Neural cell (in vitro differentiated cells): ENCODE results near the gene TSPAN18. TPM values are rescaled to one million over a fixed set of nuclear protein-coding genes. Genes with fewer than 3 reads are reported as not detected.
"Not testable (repeated sequence)": the region's sequence is repeated elsewhere in the genome, so short reads cannot be mapped to it uniquely, and the experiment has no call there.

Source experiments
- H2AFZ ChIP-seq: fragments of 200-600, 300-800 bp; sonication (generic), shearing (Covaris generic); 2 replicates; pipeline ENCODE4 v1.6.0; 2014; ENCODE audit warnings: low read depth, mild to moderate bottlenecking, antibody characterized with exemption, low read length, moderate library complexity
- H3F3A ChIP-seq: fragments of 200-600 bp; shearing (Covaris generic); 2 replicates; pipeline ENCODE4 v1.6.1; 2016; ENCODE audit warnings: mild to moderate bottlenecking, moderate library complexity, mixed read lengths, antibody characterized with exemption, low read length; ENCODE audit not compliant: insufficient read depth, poor library complexity, severe bottlenecking
- H3K27ac ChIP-seq: fragments of 200-600, 300-800 bp; sonication (generic), shearing (Covaris generic); 2 replicates; pipeline ENCODE4 v1.5.1; 2014; ENCODE audit warnings: mild to moderate bottlenecking, low read length, moderate library complexity
- H3K27me3 ChIP-seq: fragments of 300-800, 200-600 bp; sonication (generic), shearing (Covaris generic); 2 replicates; pipeline ENCODE4 v1.6.0; 2014; ENCODE audit warnings: mild to moderate bottlenecking, low read depth, low read length, moderate library complexity; ENCODE audit not compliant: insufficient read depth
- H3K36me3 ChIP-seq: fragments of 300-800, 200-600 bp; sonication (generic), shearing (Covaris generic); 2 replicates; pipeline ENCODE4 v1.5.1; 2014; ENCODE audit warnings: mild to moderate bottlenecking, antibody characterized with exemption, low read length, moderate library complexity; ENCODE audit not compliant: insufficient read depth
- H3K4me2 ChIP-seq: fragments of 300-800, 200-600 bp; sonication (generic), shearing (Covaris generic); 2 replicates; pipeline ENCODE4 v1.6.0; 2014; ENCODE audit warnings: mild to moderate bottlenecking, low read length
- H3K4me3 ChIP-seq: fragments of 300-800, 200-600 bp; sonication (generic), shearing (Covaris generic); 2 replicates; pipeline ENCODE4 v1.5.1; 2014; ENCODE audit warnings: mild to moderate bottlenecking, low read length, moderate library complexity
- H3K79me2 ChIP-seq: fragments of 200-600 bp; shearing (Covaris generic); replicated peaks from 2 replicates; pipeline ENCODE4 v1.6.0; 2014; ENCODE audit warnings: mild to moderate bottlenecking, low read length, moderate library complexity; ENCODE audit not compliant: insufficient read depth
- H3K9ac ChIP-seq: fragments of 300-800, 200-600 bp; sonication (generic), shearing (Covaris generic); 2 replicates; pipeline ENCODE4 v1.6.1; 2016; ENCODE audit warnings: mild to moderate bottlenecking, low read length, mixed read lengths
- H3K9me2 ChIP-seq: fragments of 200-600 bp; shearing (Covaris generic); 2 replicates; pipeline ENCODE4 v1.6.1; 2016; ENCODE audit warnings: mild to moderate bottlenecking, low read length, mixed read lengths; ENCODE audit not compliant: insufficient read depth
- H3K9me3 ChIP-seq: fragments of 200-600, 300-800 bp; sonication (generic), shearing (Covaris generic); 2 replicates; pipeline ENCODE4 v1.6.1; 2016; ENCODE audit warnings: mild to moderate bottlenecking, mixed run types, low read length, moderate library complexity, mixed read lengths
- H4K20me1 ChIP-seq: fragments of 200-600 bp; shearing (Covaris generic); 2 replicates; pipeline ENCODE4 v1.6.1; 2016; ENCODE audit warnings: mild to moderate bottlenecking, mixed run types; ENCODE audit not compliant: insufficient read depth
- EP300 ChIP-seq: fragments of 450-650 bp; conservative IDR thresholded peaks from 2 replicates; pipeline ENCODE4 v1.6.1; 2014; ENCODE audit warnings: antibody characterized with exemption, mild to moderate bottlenecking, moderate library complexity; ENCODE audit not compliant: poor library complexity, severe bottlenecking
- EZH2 ChIP-seq: fragments of 200-600, 300-800 bp; shearing (Covaris generic), sonication (generic); IDR thresholded peaks from 2 replicates; pipeline ENCODE4 v1.6.1; 2014; ENCODE audit warnings: antibody characterized with exemption, low read length, borderline replicate concordance, mild to moderate bottlenecking; ENCODE audit not compliant: insufficient read depth, poor library complexity, severe bottlenecking
- MXI1 ChIP-seq: fragments of 450-650 bp; conservative IDR thresholded peaks from 2 replicates; pipeline ENCODE4 v1.6.1; 2014; ENCODE audit warnings: antibody characterized with exemption, mild to moderate bottlenecking; ENCODE audit not compliant: poor library complexity, severe bottlenecking
- POLR2AphosphoS5 ChIP-seq: IDR thresholded peaks from 2 replicates; pipeline ENCODE4 v1.6.1; 2012
- RAD21 ChIP-seq: fragments of 450-650 bp; conservative IDR thresholded peaks from 2 replicates; pipeline ENCODE4 v1.6.1; 2014; ENCODE audit warnings: antibody characterized with exemption, mild to moderate bottlenecking, moderate library complexity
- SMC3 ChIP-seq: fragments of 450-650 bp; conservative IDR thresholded peaks from 2 replicates; pipeline ENCODE4 v1.6.1; 2014; ENCODE audit warnings: antibody characterized with exemption, mild to moderate bottlenecking, moderate library complexity; ENCODE audit not compliant: poor library complexity
- TAF1 ChIP-seq: IDR thresholded peaks from 2 replicates; pipeline ENCODE4 v1.6.1; 2012; ENCODE audit warnings: low read depth
- polyA plus RNA-seq: library from polyadenylated mRNA; depleted of rRNA; stranded (reverse); fragments of >200 nt; gene quantifications from 2 replicates; pipeline ENCODE4 v1.2.3, GENCODE V29; 2014
- TF ChIP-seq, protein P1 (sequence below): IDR thresholded peaks from 2 replicates; pipeline ENCODE4 v1.6.1; 2012; ENCODE audit warnings: borderline replicate concordance
- TF ChIP-seq, protein P2 (sequence below): fragments of 450-650 bp; IDR thresholded peaks from 2 replicates; pipeline ENCODE4 v1.5.1; 2014; ENCODE audit warnings: antibody characterized with exemption, mild to moderate bottlenecking, moderate library complexity; ENCODE audit not compliant: poor library complexity, severe bottlenecking

The TSPAN18 gene
- polyA plus RNA-seq, 1 donor from 2014 or later: 8.4 TPM

DNA sequence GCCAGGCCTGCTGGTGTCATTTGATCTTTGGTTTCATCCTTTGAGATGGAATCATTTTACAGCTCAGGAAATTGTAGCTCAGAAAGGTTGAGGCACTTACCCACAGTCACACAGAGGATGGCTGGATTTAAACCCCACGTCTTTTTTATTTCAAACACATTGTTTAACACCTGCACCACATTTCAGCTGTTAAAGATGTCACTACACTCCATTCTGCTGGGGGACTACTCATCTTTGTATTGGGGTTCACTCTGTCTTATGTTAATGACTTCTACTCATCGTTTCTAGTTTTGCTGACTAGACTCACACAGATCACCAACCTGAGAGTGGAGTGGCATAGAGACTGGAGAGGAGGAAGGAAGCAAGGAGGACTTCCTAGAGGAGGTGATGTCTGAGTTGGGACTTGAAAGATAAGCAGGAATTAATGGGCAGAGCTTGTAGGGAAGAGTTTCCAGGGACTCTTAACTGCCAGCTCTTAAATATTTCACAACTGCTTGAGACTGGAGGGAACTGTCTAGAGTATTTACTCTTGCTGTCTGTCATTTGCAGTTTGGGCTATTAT lies 143.9 kb downstream of the TSPAN18 start:
- TF ChIP-seq MXI1: no peak
- TF ChIP-seq, protein P1, sequence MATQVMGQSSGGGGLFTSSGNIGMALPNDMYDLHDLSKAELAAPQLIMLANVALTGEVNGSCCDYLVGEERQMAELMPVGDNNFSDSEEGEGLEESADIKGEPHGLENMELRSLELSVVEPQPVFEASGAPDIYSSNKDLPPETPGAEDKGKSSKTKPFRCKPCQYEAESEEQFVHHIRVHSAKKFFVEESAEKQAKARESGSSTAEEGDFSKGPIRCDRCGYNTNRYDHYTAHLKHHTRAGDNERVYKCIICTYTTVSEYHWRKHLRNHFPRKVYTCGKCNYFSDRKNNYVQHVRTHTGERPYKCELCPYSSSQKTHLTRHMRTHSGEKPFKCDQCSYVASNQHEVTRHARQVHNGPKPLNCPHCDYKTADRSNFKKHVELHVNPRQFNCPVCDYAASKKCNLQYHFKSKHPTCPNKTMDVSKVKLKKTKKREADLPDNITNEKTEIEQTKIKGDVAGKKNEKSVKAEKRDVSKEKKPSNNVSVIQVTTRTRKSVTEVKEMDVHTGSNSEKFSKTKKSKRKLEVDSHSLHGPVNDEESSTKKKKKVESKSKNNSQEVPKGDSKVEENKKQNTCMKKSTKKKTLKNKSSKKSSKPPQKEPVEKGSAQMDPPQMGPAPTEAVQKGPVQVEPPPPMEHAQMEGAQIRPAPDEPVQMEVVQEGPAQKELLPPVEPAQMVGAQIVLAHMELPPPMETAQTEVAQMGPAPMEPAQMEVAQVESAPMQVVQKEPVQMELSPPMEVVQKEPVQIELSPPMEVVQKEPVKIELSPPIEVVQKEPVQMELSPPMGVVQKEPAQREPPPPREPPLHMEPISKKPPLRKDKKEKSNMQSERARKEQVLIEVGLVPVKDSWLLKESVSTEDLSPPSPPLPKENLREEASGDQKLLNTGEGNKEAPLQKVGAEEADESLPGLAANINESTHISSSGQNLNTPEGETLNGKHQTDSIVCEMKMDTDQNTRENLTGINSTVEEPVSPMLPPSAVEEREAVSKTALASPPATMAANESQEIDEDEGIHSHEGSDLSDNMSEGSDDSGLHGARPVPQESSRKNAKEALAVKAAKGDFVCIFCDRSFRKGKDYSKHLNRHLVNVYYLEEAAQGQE: no peak
- TF ChIP-seq RAD21: no peak
- TF ChIP-seq POLR2AphosphoS5: no peak
- TF ChIP-seq EZH2: no peak
- TF ChIP-seq, protein P2, sequence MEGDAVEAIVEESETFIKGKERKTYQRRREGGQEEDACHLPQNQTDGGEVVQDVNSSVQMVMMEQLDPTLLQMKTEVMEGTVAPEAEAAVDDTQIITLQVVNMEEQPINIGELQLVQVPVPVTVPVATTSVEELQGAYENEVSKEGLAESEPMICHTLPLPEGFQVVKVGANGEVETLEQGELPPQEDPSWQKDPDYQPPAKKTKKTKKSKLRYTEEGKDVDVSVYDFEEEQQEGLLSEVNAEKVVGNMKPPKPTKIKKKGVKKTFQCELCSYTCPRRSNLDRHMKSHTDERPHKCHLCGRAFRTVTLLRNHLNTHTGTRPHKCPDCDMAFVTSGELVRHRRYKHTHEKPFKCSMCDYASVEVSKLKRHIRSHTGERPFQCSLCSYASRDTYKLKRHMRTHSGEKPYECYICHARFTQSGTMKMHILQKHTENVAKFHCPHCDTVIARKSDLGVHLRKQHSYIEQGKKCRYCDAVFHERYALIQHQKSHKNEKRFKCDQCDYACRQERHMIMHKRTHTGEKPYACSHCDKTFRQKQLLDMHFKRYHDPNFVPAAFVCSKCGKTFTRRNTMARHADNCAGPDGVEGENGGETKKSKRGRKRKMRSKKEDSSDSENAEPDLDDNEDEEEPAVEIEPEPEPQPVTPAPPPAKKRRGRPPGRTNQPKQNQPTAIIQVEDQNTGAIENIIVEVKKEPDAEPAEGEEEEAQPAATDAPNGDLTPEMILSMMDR: no peak
- no peak for TF ChIP-seq EP300
- no peak for TF ChIP-seq SMC3
- TF ChIP-seq TAF1: no peak
- no peaks in the 10 kb centered on the region for H3K9me3 ChIP-seq
- H2AFZ ChIP-seq: no peak overlapping the region
- no peak overlapping the region for H3K27ac ChIP-seq
- no peaks in the 10 kb centered on the region for H4K20me1 ChIP-seq
- no peak overlapping the region for H3K9ac ChIP-seq
- no peaks in the 10 kb centered on the region for H3K36me3 ChIP-seq
- H3K4me2 ChIP-seq: no peak overlapping the region
- no peaks in the 10 kb centered on the region for H3K79me2 ChIP-seq
- no peaks in the 10 kb centered on the region for H3K27me3 ChIP-seq
- no peak overlapping the region for H3K4me3 ChIP-seq
- no peaks in the 10 kb centered on the region for H3F3A ChIP-seq
- H3K9me2 ChIP-seq: no peaks in the 10 kb centered on the region

DNA sequence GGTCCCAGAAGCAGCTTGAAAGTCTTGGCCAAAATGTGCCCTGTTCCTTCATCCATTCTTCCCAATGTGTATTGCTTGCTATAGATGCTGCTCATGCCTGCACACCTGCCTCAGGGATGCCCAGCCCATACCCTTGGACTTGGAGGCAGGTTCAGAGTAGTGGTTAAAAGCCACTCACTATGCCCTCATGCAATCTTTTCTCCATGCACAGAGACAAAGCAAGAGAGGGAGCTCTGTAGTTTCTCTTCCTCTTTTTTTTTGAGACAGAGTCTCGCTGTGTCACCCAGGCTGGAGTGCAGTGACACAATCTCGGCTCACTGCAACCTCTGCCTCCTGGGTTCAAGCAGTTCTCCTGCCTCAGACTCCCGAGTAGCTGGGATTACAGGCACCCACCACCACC lies 144.9 kb downstream of the TSPAN18 start:
- not testable (repeated sequence) for H3K4me2 ChIP-seq, H3F3A ChIP-seq, H2AFZ ChIP-seq, H4K20me1 ChIP-seq, H3K9me3 ChIP-seq, H3K4me3 ChIP-seq, H3K9ac ChIP-seq, H3K9me2 ChIP-seq, H3K27ac ChIP-seq, H3K79me2 ChIP-seq, H3K36me3 ChIP-seq, H3K27me3 ChIP-seq

DNA sequence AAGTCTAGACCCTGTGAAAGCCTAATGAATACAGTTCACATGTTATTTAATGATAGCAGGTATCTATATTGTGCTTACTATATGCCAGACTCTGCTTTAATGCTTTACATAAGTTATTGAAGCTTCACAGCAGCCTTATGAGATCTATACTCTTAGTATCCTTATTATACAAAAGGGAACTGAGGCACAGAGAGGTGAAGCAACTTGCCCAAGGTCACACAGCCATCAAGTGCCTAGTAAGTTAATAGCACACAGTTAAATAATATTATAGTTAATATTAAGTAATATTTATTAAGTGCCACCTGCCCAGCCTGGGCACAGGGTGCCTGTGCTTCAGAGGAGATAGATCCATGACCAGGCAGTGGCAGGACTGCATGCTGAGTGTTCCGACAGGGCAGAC lies 145.8 kb downstream of the TSPAN18 start:
- no peak overlapping the region for H3K27ac ChIP-seq
- no peaks in the 10 kb centered on the region for H3K9me2 ChIP-seq

More for the DNA sequence above, 145.8 kb downstream of the TSPAN18 start:
- Histone ChIP-seq H3K79me2 (no peaks in the 10 kb centered on the region), H3K4me3 (no peak overlapping the region), H3K9me3 (no peaks in the 10 kb centered on the region), H3K36me3 (no peaks in the 10 kb centered on the region), H4K20me1 (no peaks in the 10 kb centered on the region), H3K27me3 (no peaks in the 10 kb centered on the region), H3F3A (no peaks in the 10 kb centered on the region), H3K4me2 (no peak overlapping the region), H2AFZ (no peak overlapping the region), H3K9ac (no peak overlapping the region)
- TF ChIP-seq POLR2AphosphoS5 (no peak), EP300 (no peak), EZH2 (no peak), RAD21 (no peak), MXI1 (no peak), TAF1 (no peak), SMC3 (no peak)
- TF ChIP-seq, protein P1: no peak
- TF ChIP-seq, protein P2: no peak
